HG02588 (cell line): ENCODE data around the gene OR4A5.
"Not testable (repeated sequence)": the region's sequence is repeated elsewhere in the genome, so short reads cannot be mapped to it uniquely, and the experiment has no call there.

Experiments used
- ATAC-seq: cut with Tn5 transposase; IDR thresholded peaks from one replicate; pipeline ENCODE4 v1.9.1; 2021; ENCODE audit warnings: mild to moderate bottlenecking, moderate library complexity; ENCODE audit not compliant: unreplicated experiment

The OR4A5 gene

DNA sequence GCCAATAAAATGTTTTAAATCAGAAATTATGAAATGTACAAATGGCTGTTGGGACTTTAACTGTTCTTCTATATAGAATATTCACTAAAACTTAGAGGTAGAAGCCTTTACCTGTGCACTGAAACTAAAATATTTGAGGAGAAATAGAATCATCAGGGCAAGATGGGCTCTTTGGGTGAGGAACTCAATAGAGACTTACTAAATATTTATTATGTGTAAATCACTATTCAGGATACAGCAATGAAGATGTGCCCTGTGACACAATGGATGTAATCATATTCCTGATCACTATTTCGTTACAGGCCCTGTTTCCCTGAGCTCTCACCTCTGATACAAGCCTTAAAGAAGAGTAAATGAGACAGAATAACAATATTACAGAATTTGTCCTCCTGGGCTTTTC lies at the start of gene OR4A5:
Gene OR4A5, plus strand, starts transcription at position 301 of the 400 bp plus-strand sequence. Its CDS starts 53 bp downstream, at position 354.
- ATAC-seq: not testable (repeated sequence)

DNA sequence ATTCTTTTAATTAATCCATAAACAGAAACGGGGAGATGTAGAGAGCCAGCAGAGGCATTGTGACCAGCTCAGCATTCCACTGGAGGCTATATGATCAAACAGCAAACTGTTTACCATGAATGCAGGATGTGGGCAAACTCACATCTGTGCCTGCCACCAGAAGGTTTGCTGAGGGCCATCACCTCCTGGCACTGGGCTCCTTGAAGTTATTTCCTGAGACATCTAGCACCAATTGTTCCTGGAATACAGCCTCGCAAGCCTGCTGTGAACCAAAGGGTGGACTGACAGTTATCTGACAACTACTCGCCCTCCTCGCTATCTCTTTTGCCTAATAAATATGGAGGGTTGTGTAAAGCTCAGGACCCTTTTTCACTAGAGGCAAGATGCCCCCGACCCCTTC lies 13.5 kb downstream of the OR4A5 start:
- ATAC-seq: not testable (repeated sequence)
